A549 (cell line): ENCODE data around the gene KIR2DL3. TPM values are rescaled to one million over a fixed set of nuclear protein-coding genes. Genes with fewer than 3 reads are reported as not detected.
A peak's percentile ranks its signal among the peaks of the same experiment; 100 is the strongest.
"Not testable (repeated sequence)": the region's sequence is repeated elsewhere in the genome, so short reads cannot be mapped to it uniquely, and the experiment has no call there.

Experiments
- ATAC-seq, 2 experiments: fragments of 200-7000 bp in 1 of 2; fragments of >200 bp in 1 of 2; cut with Nextera tagmentation in 1 of 2; cut with Tn5 transposase in 1 of 2; 3 replicates each; pipeline versions ENCODE4 v1.8.0 to v1.9.1; 2018 to 2020; ENCODE audit warnings: mild to moderate bottlenecking in 1 of 2, moderate library complexity in 1 of 2
- CTCF ChIA-PET: fragments of 300-600 bp; sonication (Branson Sonifier 250); formaldehyde crosslinking; extraction: SDS; loops from one replicate; lab custom pipeline; 2021; ENCODE audit warnings: antibody characterized with exemption, inconsistent platforms; lab: Yijun Ruan, JAX
- POLR2A ChIA-PET: fragments of 350-600 bp; formaldehyde crosslinking; extraction: SDS; loops from one replicate; lab custom pipeline; 2021; ENCODE audit warnings: antibody characterized with exemption, inconsistent platforms; lab: Yijun Ruan, JAX
- DNase-seq, 2 experiments: peaks; one replicate each; pipeline versions ENCODE4 v3.0.0 to v3.0.0-alpha.2; 2011 to 2016; ENCODE audit warnings: low read depth in 1 of 2, low spot score in 1 of 2
- FAIRE-seq: peaks from 2 replicates; lab custom pipeline; 2011; peaks lifted over from hg19 to GRCh38; lab: Jason Lieb, UNC
- H3K27ac ChIP-seq, 2 experiments: fragments of >200 bp; sonication (Bioruptor Twin); formaldehyde crosslinking; 3 replicates each; pipeline ENCODE4 v1.5.1; 2016 to 2017
- H3K4me1 ChIP-seq: fragments of >200 bp; sonication (Bioruptor Twin); formaldehyde crosslinking; 3 replicates; pipeline ENCODE4 v1.6.1; 2016
- H3K4me2 ChIP-seq: fragments of >200 bp; sonication (Bioruptor Twin); formaldehyde crosslinking; 3 replicates; pipeline ENCODE4 v1.6.1; 2016
- H3K4me3 ChIP-seq: fragments of >200 bp; sonication (Bioruptor Twin); formaldehyde crosslinking; 3 replicates; pipeline ENCODE4 v1.5.1; 2016
- H3K9me3 ChIP-seq: fragments of >200 bp; sonication (Bioruptor Twin); formaldehyde crosslinking; 3 replicates; pipeline ENCODE4 v1.6.1; 2016
- CHD2 ChIP-seq: fragments of 150-350 bp; IDR thresholded peaks from 2 replicates; pipeline ENCODE4 v1.6.1; 2014; ENCODE audit warnings: low read length; ENCODE audit not compliant: partially characterized antibody
- CHD4 ChIP-seq: fragments of 200-600 bp; sonication (generic); IDR thresholded peaks from 2 replicates; pipeline ENCODE4 v1.6.1; 2016; ENCODE audit warnings: antibody characterized with exemption, mild to moderate bottlenecking, borderline replicate concordance
- E2F6 ChIP-seq: IDR thresholded peaks from 2 replicates; pipeline ENCODE4 v1.6.1; 2012; ENCODE audit warnings: low read depth, borderline replicate concordance
- ELK1 ChIP-seq: fragments of 150-350 bp; IDR thresholded peaks from 2 replicates; pipeline ENCODE4 v1.6.1; 2014; ENCODE audit warnings: low read depth, mild to moderate bottlenecking, low read length
- GATA3 ChIP-seq: IDR thresholded peaks from 2 replicates; pipeline ENCODE4 v1.6.1; 2012; ENCODE audit warnings: borderline replicate concordance
- HDAC2 ChIP-seq: fragments of 200-600 bp; sonication (generic); IDR thresholded peaks from 2 replicates; pipeline ENCODE4 v1.6.1; 2016
- HOXA7 ChIP-seq: fragments of 250-450 bp; sonication (Bioruptor Pico); IDR thresholded peaks from 2 replicates; pipeline ENCODE4 v1.5.0; 2020; ENCODE audit warnings: mild to moderate bottlenecking, moderate library complexity
- HOXB5 ChIP-seq: fragments of 250-450 bp; sonication (Bioruptor Pico); IDR thresholded peaks from 2 replicates; pipeline ENCODE4 v1.5.0; 2020; ENCODE audit warnings: mild to moderate bottlenecking, moderate library complexity
- MYC ChIP-seq: IDR thresholded peaks from 2 replicates; pipeline ENCODE4 v1.6.1; 2012; ENCODE audit warnings: mild to moderate bottlenecking, inconsistent platforms, low read length, improper control_type of control experiment, borderline replicate concordance
- POLR2AphosphoS2 ChIP-seq: conservative IDR thresholded peaks from 2 replicates; pipeline ENCODE4 v1.6.1; 2012; ENCODE audit warnings: low read length, improper control_type of control experiment, inconsistent platforms
- RAD21 ChIP-seq, 2 experiments: fragments of >200 bp in 1 of 2; sonication (Bioruptor Twin) in 1 of 2; formaldehyde crosslinking in 1 of 2; IDR thresholded peaks in 1 of 2; conservative IDR thresholded peaks in 1 of 2; 2 replicates in 1 of 2; 3 replicates in 1 of 2; pipeline ENCODE4 v1.6.1; 2012 to 2018; ENCODE audit warnings: inconsistent platforms in 1 of 2
- RARB ChIP-seq: fragments of 250-450 bp; sonication (Bioruptor Pico); IDR thresholded peaks from 2 replicates; pipeline ENCODE4 v1.8.0; 2021; ENCODE audit warnings: mild to moderate bottlenecking, moderate library complexity
- RNF2 ChIP-seq: fragments of 200-600 bp; sonication (generic); IDR thresholded peaks from 2 replicates; pipeline ENCODE4 v1.6.1; 2016; ENCODE audit warnings: low read depth, mild to moderate bottlenecking, antibody characterized with exemption, moderate library complexity, borderline replicate concordance
- SREBF2 ChIP-seq: fragments of 450-650 bp; IDR thresholded peaks from 2 replicates; pipeline ENCODE4 v1.6.1; 2014; ENCODE audit warnings: mild to moderate bottlenecking, moderate library complexity
- TFCP2L1 ChIP-seq: fragments of 250-450 bp; sonication (Bioruptor Pico); IDR thresholded peaks from 2 replicates; pipeline ENCODE4 v1.5.0; 2021; ENCODE audit warnings: mild to moderate bottlenecking
- TP53 ChIP-seq: fragments of 250-450 bp; sonication (Bioruptor Pico); IDR thresholded peaks from 2 replicates; pipeline ENCODE4 v1.5.0; 2021; ENCODE audit warnings: mild to moderate bottlenecking, moderate library complexity
- USF2 ChIP-seq: fragments of 450-650 bp; IDR thresholded peaks from 2 replicates; pipeline ENCODE4 v1.6.1; 2014; ENCODE audit warnings: antibody characterized with exemption
- ZC3H11A ChIP-seq: fragments of 450-650 bp; IDR thresholded peaks from 2 replicates; pipeline ENCODE4 v1.6.1; 2014; ENCODE audit warnings: antibody characterized with exemption, mild to moderate bottlenecking
- ZFP36 ChIP-seq: fragments of 450-650 bp; IDR thresholded peaks from 2 replicates; pipeline ENCODE4 v1.6.1; 2014; ENCODE audit warnings: borderline replicate concordance; ENCODE audit not compliant: partially characterized antibody
- ZSCAN20 ChIP-seq: fragments of 250-450 bp; sonication (Bioruptor Pico); IDR thresholded peaks from 2 replicates; pipeline ENCODE4 v1.8.0; 2022; ENCODE audit warnings: mild to moderate bottlenecking, moderate library complexity
- WGBS: methylation state at CpG from one replicate; pipeline ENCODE4 v1.1.6; 2017; ENCODE audit errors: missing lambda C conversion rate; 5-methylcytosine and 5-hydroxymethylcytosine counted together
- polyA plus RNA-seq, 4 experiments: library from polyadenylated mRNA; depleted of rRNA in 3 of 4; stranded (reverse); fragments of >200 nt; fragmentation: RNase III in 1 of 4; extraction: RNeasy Plus Mini Kit Qiagen cat#74134 plus additional on column Dnase treatment in 1 of 4; gene quantifications; 2 replicates in 3 of 4; 3 replicates in 1 of 4; pipeline ENCODE4 v1.2.3, GENCODE V29; 2011 to 2017
- TF ChIP-seq, protein P1 (sequence below): fragments of >200 bp; sonication (Bioruptor Twin); formaldehyde crosslinking; IDR thresholded peaks from 3 replicates; pipeline ENCODE4 v1.6.1; 2016
- TF ChIP-seq, protein P2 (sequence below): fragments of >200 bp; sonication (Bioruptor Twin); formaldehyde crosslinking; IDR thresholded peaks from 3 replicates; pipeline ENCODE4 v1.5.1; 2016
- TF ChIP-seq, protein P3 (sequence below): fragments of >200 bp; sonication (Bioruptor Twin); formaldehyde crosslinking; IDR thresholded peaks from 2 replicates; pipeline ENCODE4 v1.6.1; 2016
- TF ChIP-seq, protein P4 (sequence below): IDR thresholded peaks from 2 replicates; pipeline ENCODE4 v1.6.1; 2012

KIR2DL3 gene
- polyA plus RNA-seq, 2 of the 4 experiments (the other 2 are of a cell fraction), result not detected

- H3K9me3 ChIP-seq, result no peaks in the 10 kb centered on the region; the same call in 2 of the 3 replicates
- no peak overlapping the region for H3K4me3 ChIP-seq
- 37% methylated on average over 5 of the region's 7 CpGs for WGBS
- FAIRE-seq (no peak), ATAC-seq (peak in 1 of 2 experiments; percentile 34; a peak in 3 of 6 replicates), DNase-seq (no peak)
- CTCF ChIA-PET, result interaction anchor here (1.9 kb wide), 1 partner anchor 35 kb away, joined by 4 read pairs; no protein-coding TSS in a partner anchor
- POLR2A ChIA-PET, result no interaction called here
- no peaks in the 10 kb centered on the region for H3K4me1 ChIP-seq
- H3K27ac ChIP-seq, result no peak overlapping the region
- TF ChIP-seq CHD2 (no peak), CHD4 (no peak), ZFP36 (no peak), ZC3H11A (no peak), RARB (CRISPR knock-in tag) (no peak), ZSCAN20 (CRISPR knock-in tag) (no peak), MYC (no peak), POLR2AphosphoS2 (no peak), HOXB5 (CRISPR knock-in tag) (no peak), SREBF2 (no peak), USF2 (no peak), HOXA7 (CRISPR knock-in tag) (no peak), E2F6 (no peak), TP53 (CRISPR knock-in tag) (no peak), RAD21 (conservative IDR thresholded peaks at IDR 0.05 in 1 of 2, IDR thresholded peaks at IDR 0.05 in 1 of 2) (no peak), ELK1 (no peak)
- TF ChIP-seq, protein P1, sequence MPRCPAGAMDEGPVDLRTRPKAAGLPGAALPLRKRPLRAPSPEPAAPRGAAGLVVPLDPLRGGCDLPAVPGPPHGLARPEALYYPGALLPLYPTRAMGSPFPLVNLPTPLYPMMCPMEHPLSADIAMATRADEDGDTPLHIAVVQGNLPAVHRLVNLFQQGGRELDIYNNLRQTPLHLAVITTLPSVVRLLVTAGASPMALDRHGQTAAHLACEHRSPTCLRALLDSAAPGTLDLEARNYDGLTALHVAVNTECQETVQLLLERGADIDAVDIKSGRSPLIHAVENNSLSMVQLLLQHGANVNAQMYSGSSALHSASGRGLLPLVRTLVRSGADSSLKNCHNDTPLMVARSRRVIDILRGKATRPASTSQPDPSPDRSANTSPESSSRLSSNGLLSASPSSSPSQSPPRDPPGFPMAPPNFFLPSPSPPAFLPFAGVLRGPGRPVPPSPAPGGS, result no peak
- TF ChIP-seq, protein P2, sequence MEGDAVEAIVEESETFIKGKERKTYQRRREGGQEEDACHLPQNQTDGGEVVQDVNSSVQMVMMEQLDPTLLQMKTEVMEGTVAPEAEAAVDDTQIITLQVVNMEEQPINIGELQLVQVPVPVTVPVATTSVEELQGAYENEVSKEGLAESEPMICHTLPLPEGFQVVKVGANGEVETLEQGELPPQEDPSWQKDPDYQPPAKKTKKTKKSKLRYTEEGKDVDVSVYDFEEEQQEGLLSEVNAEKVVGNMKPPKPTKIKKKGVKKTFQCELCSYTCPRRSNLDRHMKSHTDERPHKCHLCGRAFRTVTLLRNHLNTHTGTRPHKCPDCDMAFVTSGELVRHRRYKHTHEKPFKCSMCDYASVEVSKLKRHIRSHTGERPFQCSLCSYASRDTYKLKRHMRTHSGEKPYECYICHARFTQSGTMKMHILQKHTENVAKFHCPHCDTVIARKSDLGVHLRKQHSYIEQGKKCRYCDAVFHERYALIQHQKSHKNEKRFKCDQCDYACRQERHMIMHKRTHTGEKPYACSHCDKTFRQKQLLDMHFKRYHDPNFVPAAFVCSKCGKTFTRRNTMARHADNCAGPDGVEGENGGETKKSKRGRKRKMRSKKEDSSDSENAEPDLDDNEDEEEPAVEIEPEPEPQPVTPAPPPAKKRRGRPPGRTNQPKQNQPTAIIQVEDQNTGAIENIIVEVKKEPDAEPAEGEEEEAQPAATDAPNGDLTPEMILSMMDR, result no peak
- H3K4me2 ChIP-seq, result no peak overlapping the region
These were observed 29.5 kb upstream of the KIR2DL3 start for GRCh38 chr19:54708781-54709180.

GRCh38 chr19:54709212-54709948 lies 28.9 kb upstream of the KIR2DL3 start:
- 9% methylated on average over 15 of the region's 18 CpGs for WGBS
- H3K4me2 ChIP-seq, result no peak overlapping the region
- POLR2A ChIA-PET, result no interaction called here
- DNase-seq (no peak), FAIRE-seq (no peak), ATAC-seq (peak; percentile 49 to 54; a peak in 5 of 6 replicates)
- H3K9me3 ChIP-seq, result no peaks in the 10 kb centered on the region
- H3K27ac ChIP-seq, result no peak overlapping the region
- TF ChIP-seq TP53 (CRISPR knock-in tag) (no peak), RNF2 (no peak), GATA3 (no peak), HDAC2 (no peak), TFCP2L1 (CRISPR knock-in tag) (no peak)
- TF ChIP-seq, protein P3, sequence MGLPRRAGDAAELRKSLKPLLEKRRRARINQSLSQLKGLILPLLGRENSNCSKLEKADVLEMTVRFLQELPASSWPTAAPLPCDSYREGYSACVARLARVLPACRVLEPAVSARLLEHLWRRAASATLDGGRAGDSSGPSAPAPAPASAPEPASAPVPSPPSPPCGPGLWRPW, result no peak
- TF ChIP-seq, protein P4, sequence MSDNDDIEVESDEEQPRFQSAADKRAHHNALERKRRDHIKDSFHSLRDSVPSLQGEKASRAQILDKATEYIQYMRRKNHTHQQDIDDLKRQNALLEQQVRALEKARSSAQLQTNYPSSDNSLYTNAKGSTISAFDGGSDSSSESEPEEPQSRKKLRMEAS, result no peak
- H3K4me3 ChIP-seq, result no peak overlapping the region
- CTCF ChIA-PET, result interaction anchor here (1.9 kb wide), 1 partner anchor 35 kb away, joined by 4 read pairs; no protein-coding TSS in a partner anchor
- no peaks in the 10 kb centered on the region for H3K4me1 ChIP-seq

DNA sequence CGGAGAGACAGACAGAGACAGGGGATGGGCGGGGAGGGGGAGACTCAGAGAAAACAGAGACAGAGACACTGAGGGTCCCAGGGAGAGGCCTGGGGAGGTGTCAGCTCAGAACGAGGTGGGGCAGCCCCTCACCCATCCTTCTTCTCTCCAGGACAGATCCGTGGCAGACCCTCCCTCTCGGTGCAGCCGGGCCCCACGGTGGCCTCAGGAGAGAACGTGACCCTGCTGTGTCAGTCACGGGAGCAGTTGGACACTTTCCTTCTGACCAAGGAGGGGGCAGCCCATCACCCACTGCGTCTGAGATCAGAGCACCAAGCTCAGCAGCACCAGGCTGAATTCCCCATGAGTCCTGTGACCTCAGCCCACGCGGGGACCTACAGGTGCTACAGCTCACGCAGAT lies 28.4 kb upstream of the KIR2DL3 start:
- H3K4me2 ChIP-seq, H3K4me3 ChIP-seq, ATAC-seq, CTCF ChIA-PET, H3K9me3 ChIP-seq, FAIRE-seq, POLR2A ChIA-PET, DNase-seq, H3K4me1 ChIP-seq, H3K27ac ChIP-seq: not testable (repeated sequence)
- WGBS, result 3% methylated on average over 11 of the region's 13 CpGs
